Activated T-cell treated with anti-CD3 and anti-CD28 coated beads for 48 hours (primary cell): ENCODE measurements around the gene PRKAG1.
"Not testable (repeated sequence)": the region's sequence is repeated elsewhere in the genome, so short reads cannot be mapped to it uniquely, and the experiment has no call there.

Source experiments
- DNase-seq: peaks from one replicate; pipeline ENCODE4 v3.0.0-alpha.2; 2020; ENCODE audit warnings: low read depth

PRKAG1 gene

DNA sequence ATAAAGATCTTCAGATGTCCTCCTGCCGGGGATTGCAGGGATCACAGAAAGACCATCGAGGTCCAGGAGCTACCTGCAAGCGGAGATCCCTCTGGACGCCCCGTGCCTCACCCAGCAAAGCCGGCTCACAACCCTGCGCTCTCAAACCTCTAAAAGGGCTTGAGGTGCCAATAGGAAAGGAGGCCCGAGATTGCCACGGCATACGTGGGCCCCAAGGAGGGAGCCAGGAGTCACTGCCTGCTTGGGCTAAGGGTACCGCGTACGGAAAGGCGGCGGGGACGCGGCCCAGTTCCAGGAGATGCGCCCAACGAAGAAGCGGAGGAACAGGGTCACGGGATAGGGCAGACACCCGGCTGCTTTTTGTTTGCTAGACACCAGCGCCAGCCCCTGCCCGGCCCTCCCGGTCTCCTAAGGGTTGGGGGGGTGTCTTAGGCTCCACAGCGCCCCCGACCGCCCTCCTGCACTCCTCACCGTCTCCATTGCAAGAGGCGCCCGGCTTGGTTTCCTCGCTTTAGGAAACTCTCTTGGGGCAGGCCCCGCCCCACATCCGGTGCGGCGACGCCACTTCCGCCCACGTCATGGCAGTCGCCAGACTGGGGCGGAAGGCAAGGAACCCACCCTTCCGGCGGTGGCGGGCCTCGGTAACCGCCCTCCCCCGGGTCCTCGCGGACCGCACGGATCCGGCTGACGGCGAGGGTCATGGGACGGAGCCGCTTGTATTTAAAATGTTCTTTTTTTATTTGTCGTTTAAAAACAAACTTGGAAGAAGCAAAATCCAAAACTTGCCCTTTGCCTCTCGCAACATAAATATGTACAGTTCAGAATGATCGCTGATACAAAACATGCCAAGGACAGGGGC lies at the start of gene PRKAG1:
Gene PRKAG1 (minus strand): TSS at position 516 of the 859 bp plus-strand sequence. CDS start 36 bp downstream, at position 480.
- peak; percentile 94 for DNase-seq

DNA sequence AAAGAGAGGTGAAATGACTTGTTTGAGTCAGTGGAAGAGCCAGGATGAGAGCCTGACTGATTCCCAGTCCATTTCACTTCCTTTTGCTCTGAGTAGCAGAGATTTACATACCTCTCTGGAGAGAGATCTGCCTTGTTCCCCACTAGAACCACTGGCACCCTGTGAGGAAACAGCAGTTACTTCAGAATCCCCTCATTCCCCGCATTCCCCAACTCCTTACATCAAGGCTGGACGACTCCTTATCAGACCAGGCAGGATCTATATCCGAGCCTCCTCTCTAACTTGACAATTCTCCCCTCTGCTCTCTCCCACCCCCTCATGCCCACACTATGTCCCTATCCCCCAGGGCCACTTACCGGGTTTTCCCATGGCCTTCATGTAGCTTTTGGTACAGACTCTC lies 47.5 kb upstream of the PRKAG1 start:
- no peak for DNase-seq

DNA sequence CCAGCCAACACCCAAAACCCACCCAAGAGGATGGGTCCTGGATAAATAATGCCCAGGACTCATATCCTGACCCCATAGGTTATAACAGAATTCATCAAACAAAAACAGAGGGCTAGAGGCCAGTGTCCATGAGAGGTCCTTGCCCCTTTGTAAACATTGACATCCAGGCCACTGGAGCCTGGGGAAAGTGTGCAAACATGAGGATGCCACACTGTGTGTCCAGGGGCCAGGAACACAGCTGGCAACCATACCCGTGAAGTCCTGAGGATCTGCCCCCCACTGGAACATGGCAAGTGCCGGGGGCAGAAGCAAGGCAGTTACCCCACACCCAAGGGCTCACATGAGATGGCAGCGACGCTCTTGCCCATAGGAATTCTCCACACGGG lies 46.2 kb upstream of the PRKAG1 start:
- DNase-seq = no peak

DNA sequence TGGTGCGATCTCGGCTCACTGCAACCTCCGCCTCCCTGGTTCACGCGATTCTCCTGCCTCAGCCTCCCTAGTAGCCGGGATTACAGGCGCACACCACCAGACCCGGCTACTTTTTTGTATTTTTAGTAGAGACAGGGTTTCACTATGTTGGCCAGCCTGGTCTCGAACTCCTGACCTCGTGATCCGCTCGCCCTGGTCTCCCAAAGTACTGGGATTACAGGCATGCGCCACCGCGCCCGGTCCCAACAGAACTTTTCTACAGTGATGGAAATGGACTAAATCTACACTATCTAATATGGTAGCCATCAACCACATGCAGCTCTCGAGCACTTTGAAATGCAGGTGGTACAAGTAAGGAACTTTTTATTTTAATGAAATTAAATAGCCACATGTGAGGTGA lies 43.3 kb upstream of the PRKAG1 start:
- not testable (repeated sequence) for DNase-seq

DNA sequence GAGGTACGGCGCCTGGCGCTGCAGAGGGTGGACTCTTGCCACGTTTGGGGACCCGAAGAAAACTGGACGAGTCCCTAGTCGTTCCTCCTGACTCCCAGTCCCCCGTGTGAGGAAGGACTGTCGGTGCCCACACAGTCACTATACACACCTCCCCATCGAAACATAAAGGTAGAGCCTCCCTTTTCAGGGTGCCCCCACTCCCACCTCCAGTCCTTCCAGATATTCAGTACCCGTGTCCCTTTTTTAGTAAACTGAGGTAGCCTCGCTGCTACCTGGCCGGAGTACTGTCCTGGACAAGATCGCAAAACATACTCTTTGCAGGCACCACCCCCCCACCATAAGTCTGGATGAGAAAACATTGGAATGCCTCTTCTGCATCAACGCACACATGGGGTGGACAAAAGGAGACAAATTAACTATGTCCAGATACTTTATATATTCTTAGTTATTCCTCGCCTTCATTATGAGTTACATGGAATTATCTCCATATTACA lies 42.6 kb upstream of the PRKAG1 start:
- no peak for DNase-seq

DNA sequence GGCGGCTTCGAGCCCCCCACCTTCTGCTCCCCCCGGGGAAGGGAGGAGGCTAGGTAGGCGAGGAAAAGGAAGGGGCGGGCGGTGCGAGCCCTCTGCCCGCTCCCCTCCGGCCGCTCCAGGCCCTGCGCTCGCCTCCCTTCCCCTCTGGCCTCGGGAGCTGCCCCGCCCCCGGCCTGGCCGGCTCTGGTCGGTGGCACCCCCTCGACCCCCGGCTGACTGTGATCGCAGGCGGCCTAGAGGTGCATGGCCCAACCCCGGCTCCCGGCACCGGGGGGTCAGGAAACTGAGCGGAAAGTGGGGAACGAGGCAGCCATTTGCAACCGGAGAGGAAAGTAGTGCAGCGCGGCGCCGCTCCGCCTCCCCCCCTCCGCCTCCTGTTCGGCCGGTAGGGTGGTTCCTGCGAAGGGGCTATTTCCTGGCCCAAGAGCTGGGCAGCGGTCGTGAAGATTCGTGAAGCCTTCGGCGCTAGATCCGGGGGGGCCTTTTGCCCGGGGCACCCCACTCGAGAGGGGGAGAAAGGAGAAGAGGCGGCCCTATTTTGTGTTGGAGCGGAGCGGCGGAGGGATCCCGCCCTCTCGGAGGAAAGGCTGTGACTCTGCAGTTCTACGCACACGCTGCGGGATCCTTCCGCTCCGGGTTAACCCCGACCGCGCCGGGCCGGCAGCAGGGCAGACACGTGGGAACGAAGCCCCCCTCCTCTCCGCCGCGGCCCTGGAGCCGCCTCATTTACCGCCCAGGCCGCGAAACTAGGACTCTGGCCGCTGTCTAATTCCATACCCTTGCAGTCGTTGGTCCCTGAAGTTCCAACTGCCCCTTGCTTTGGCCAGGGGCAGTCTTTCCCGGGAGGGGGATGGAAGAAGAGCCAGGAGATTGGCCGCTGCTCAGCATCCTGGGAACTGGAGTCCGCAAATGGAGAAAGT lies 41.9 kb upstream of the PRKAG1 start, which contains the start of gene KMT2D:
Gene KMT2D (minus strand): TSS at position 558 of the 920 bp plus-strand sequence. CDS start 5,470 bp downstream, outside the sequence.
- DNase-seq = peak; percentile 86

DNA sequence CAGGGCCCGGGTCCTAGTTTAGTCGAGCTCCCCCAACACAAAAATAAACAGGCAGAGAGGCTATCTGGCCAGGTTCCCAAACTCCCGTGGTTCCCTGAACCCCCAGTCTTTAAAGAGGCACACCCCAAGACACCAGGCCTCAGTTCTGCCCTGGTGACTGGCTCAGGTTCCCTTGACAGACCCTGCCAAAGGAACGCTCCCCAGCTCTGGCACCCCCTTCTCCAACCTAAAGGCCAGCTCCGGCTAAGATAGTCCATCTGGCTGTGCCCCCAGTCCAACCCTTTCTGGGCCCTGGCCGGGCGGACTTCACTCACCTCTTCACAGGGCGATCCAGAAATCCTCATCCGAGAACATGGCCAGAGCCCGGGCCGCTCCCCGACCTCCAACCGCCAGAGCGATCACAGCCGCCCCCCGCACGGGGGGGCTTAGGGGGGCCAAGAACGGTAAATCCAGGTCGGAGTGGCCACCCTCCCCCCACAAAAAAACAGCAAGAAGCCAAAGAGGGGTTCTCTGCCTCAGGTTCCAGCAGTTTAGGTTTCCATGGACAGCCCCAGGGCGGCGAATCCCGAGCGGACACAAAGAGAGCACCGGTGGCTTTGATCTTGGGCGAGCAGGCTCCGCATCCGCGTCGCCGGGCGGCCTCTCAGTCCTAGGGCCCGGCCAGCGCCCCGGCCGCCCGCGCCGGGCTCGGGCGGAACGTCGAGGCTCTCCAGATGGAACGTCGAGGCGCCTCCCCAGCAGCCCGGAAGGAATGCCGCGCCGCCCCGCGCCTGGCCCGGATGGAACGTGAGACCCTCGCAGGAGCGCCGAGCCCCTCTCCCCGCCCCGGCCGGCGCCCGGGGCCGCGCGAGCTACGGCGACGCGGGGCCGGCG lies 41.0 kb upstream of the PRKAG1 start:
- peak; percentile 15 for DNase-seq

DNA sequence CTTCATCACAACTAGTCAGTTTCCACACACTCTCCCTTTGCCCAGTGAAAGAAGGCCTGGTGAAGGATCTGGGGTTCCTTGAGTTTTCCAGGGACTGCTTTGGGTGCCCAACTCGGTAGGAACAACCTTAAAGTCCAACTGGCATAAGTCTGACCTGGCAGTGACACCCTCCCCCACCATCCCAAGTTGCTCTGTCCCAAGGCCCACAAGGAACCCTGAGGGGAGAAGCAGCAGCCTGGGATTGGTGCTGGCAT lies 40.4 kb upstream of the PRKAG1 start:
- no peak for DNase-seq

DNA sequence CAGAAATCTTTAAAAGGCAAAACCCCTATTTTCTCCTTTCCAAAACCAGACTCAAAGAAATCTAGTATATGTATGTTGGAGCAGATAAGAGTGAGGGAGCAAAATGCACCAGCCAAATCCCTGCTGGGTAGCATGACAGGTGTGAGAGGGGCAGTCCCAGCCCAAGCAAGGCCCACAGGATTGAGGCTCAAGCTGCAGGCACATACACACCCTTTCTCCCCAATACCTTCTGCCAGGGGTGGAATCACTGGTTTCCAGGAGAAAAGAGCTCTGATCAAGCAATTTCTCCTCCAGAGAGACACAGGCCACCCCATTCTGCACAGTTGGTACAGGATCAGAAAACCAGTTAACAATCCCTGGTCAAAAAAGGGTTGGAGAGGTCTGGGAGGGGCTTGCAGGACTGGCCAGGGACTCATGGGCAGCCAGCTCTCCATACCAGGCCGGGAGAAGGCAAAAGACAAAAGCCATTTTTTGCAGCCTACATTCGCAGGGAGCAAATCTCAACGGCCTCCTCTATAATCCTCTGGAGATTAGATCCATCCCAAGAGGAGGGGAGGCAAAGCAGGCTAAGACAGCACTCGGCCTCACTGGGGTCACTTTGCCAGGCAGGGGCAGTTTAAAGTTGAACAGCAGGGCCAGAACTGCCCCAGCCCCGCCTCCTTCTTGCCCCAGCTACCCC lies 39.9 kb upstream of the PRKAG1 start:
- DNase-seq = no peak

DNA sequence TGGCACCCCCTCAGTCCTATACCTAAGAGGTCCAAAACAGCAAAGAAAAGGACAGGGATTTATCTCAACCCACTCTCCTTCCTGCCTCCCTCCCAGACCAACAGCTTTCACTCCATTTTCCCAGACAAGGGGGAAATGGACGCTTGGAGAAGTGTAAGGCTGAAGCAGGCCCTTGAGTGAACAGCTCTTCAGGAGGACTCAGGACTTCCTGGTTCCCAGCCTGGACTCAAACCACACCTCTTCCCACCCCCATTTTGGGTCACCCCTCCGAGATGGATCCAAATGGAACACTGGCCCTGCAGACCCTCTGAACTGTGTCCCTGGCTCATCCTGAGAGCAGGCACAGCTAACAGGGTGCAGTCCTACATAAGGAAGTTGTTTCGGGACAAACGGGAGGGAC lies 39.3 kb upstream of the PRKAG1 start:
- no peak for DNase-seq

DNA sequence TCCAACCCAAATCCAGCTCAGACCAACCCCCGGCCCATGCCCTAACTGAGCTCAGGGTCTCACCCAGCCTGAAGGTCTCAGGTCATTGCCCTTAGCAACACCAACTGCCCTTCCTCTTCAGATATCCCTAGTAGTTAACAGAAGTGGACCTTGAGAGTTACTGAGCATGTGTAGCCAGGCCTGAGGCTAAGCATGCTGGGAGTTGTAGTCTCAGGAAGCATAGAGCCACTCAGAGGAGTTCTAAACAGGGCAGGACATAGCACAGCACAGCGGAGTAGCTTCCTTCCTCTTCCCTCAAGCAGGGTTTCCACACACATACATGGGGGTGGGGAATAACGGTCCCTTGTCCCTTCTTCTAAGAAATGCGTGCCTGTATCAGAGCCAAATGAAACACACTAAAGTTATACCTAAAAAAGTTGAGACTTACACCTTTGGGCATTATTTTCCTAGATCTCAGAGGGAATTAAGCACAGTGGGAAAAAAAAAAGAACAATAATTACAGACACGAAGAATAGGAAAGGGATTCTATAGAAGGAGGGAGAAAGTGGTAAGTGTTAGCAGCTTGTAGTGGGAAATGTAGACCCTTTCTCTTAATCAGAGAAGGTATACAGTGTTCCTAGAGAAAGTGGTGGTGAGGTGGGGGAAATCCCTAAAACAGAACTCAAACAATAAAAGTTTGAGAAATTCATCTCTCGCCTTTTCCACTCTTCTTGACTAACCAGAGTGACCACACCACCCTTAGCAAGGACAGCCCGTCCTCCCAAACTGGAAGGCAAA lies 37.6 kb upstream of the PRKAG1 start:
- DNase-seq = peak; percentile 27

DNA sequence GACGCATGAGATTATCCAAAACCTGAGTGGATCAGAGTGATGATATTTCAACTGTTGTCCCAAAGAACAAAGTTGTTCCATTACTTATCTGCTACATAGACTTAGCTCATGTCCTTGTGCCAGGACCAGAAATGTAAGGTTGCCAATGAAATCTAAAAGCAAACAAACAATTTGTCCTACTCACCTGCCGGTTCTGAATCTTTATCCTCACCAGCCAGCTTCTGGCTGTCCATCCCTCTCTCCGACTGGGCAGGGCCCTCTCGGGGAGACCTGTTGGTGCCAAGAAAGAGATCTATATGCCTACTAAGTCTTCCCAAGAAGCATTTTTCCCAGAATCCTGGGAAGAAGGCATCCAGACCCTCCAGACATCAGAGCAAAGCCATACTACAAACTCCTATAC lies 36.5 kb upstream of the PRKAG1 start:
- no peak for DNase-seq

DNA sequence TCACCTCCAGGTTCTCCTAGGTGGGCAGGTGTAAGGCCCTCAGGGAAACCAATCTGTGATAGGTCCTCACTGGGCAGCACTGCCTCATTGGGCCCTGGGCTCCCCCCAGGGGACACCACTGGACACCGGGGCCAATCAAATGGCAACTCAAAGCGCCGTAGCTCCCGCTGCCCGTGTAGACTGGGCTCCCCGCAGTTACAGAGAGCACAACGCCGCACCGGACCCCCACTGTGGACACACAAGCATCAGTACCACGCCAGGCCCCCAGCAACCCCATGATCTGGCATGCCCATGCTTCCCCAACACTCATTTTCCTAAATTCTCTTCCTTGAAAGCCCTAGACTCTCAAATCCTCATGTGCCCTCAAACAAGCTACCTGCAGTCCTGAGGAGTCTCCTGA lies 35.9 kb upstream of the PRKAG1 start:
- DNase-seq = no peak

DNA sequence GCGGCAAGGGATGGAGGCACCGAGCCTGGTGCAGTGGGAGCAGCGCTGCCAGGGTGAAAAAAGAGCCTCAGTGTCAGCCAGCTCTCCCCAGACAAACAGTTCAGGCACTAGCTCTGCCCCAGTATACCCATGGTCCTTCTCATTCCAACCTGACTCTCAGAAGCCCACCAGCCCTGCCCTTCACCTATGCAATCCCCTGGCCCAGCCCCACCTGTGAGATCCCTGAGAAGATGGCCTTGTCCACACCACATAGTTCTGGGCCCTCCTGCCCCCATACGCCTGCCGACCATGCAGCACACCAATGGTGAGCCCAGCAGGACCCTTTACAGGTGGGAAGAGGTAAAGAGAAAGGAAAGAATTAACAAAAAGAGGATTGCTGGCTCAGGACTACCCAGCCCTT lies 35.5 kb upstream of the PRKAG1 start:
- DNase-seq = no peak

DNA sequence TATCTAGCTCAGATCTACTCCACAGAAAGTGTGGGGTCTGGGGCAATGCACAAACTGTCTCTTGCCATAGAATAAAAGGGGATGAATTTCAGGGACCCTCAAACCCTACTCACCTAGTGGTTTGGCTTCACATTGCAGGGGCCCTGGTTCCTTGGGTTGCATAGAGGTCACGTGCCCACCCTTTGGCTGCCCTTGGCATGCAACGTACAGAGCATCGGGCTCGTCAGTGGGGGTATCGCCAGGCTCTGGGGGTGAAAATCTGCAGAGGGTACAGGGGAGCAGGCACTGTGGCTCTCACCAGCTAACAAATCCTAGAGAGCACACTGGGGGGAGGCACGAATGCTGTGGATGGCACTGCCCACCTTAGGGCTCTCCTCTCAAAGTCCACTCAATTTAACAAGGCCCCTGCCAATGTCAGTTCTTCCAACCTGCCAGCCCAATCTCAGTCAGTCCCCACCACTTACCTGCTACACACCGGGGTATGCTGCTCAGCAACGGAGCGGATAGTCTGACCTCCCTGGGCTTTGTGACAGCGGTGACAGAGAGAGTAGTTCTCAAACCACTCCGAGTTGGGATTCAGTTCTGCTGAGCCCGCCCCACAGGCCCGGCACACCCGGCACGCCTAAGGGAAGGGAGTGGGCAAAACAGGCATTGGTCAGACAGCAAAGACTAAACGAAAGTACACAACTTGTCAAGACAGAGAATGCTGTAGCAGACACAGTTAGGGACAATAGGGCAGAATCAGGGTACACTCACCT lies 34.1 kb upstream of the PRKAG1 start:
- no peak for DNase-seq

DNA sequence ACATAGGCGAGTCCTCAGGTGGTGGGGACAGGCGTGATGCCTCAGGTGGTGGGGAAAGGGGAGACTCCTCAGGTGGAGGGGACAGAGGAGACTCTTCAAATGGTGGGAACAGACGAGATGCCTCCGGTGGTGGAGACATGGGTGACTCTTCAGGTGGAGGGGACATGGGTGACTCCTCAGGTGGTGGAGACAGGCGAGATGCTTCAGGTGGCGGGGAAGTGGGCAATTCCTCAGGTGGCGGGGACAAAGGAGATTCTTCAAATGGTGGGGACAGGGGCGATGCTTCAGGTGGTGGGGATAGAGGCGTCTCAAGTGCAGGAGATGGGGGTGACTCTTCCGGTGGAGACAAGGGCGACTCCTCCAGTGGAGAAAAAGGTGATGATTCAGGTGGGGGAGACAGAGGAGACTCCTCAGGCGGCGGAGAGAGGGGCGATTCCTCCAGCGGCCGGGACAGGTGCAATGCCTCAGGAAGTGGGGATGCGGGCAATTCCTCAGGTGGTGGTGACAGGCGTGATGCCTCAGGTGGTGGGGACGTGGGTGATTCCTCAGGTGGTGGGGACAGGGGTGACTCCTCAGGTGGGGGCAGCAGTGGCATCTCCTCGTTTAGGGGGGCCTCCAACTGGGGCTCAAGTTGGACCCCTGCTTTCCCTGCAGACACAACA lies 33.3 kb upstream of the PRKAG1 start:
- no peak for DNase-seq

DNA sequence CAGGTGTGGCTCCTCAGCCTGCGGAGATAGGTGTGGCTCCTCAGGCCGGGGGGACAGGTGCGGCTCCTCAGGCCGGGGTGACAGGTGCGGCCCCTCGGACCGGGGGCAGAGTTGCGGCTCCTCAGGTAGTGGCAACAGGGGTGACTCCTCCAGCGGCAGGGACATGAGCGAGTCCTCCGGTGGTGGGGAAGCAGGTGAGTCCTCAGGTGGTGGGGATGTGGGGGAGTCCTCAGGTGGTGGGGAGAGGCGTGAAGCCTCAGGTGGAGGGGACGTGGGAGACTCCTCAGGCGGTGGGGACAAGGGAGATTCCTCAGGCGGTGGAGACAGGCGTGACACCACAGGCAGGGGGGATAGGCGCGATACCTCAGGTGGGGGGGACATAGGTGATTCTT lies 32.8 kb upstream of the PRKAG1 start:
- no peak for DNase-seq

DNA sequence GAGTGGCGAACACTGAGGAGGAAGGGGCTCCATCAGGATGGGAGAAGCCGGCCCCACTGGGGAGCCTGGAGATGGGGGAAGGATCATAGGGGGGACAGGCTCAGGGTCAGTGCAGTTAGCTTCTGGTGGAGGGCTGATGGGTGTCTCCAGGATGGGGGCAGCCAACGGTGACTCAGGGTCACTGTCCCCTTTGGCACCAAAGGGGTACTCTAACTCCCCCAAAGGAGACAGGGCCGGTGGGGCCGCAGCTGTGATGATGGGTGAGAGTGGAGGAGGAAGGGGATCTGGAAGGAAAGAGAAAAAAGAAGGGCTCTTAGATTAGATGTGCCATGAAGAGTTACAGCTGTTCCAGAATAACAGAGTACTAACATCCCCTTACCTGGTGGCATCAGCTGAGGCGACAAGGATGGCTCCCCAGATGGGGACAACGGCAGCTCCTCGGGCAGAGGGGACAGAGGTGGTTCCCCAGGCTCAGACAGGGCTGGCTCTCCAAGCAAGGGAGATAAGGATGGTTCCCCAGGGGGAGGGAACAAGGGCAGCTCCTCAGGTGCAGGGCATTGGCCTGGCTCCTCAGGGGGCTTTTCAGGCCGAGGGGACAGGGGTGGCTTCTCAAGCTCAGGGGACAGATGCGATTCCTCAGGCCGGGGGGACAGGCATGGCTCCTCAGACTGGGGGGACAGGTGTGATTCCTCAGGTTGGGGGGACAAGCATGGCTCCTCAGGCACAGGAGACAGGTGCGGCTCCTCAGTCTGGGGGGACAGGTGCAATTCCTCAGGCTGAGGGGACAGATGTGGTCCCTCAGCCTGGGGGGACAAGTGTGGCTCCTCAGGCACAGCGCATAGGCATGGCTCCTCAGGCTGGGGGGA lies 32.2 kb upstream of the PRKAG1 start:
- no peak for DNase-seq
